ENCODE data around the gene CDC42EP3.

- TF ChIP-seq POLR2A (IDR thresholded peaks at IDR 0.05) = peak in 2 of 4 donors; percentile 66 to 90
- TF ChIP-seq CTCF (IDR thresholded peaks at IDR 0.05) = peak in 1 of 6 experiments; percentile 3
Measured at GRCh38 chr2:37671009-37671815, at the start of gene CDC42EP3.

Data from esophagus squamous epithelium (tissue), 4 donors.